GM18517 (cell line): Measurements from ENCODE around the gene NALCN.
"Not testable (repeated sequence)": the region's sequence is repeated elsewhere in the genome, so short reads cannot be mapped to it uniquely, and the experiment has no call there.

Source experiments
- ATAC-seq: cut with Tn5 transposase; IDR thresholded peaks from one replicate; pipeline ENCODE4 v1.9.1; 2021; ENCODE audit warnings: mild to moderate bottlenecking, moderate library complexity; ENCODE audit not compliant: unreplicated experiment

Gene NALCN

GRCh38 chr13:101343128-101343787 lies 73.0 kb downstream of the NALCN start:
- ATAC-seq = no peak

- ATAC-seq = no peak
Observed at GRCh38 chr13:101341464-101341863, 74.8 kb downstream of the NALCN start.

GRCh38 chr13:101339202-101339601 lies 77.1 kb downstream of the NALCN start:
- no peak for ATAC-seq

GRCh38 chr13:101332583-101332982 lies 83.7 kb downstream of the NALCN start:
- ATAC-seq = no peak

GRCh38 chr13:101331731-101332130 lies 84.6 kb downstream of the NALCN start:
- no peak for ATAC-seq

- no peak for ATAC-seq
Observed at GRCh38 chr13:101327871-101328270, 88.4 kb downstream of the NALCN start.

- ATAC-seq = no peak
Observed at GRCh38 chr13:101326710-101327109, 89.6 kb downstream of the NALCN start.

GRCh38 chr13:101325423-101325822 lies 90.9 kb downstream of the NALCN start:
- ATAC-seq = no peak

GRCh38 chr13:101323601-101324000 lies 92.7 kb downstream of the NALCN start:
- ATAC-seq = no peak

- ATAC-seq = no peak
Observed at GRCh38 chr13:101317986-101318523, 98.3 kb downstream of the NALCN start.

GRCh38 chr13:101313479-101313878 lies 102.8 kb downstream of the NALCN start:
- ATAC-seq = not testable (repeated sequence)

- no peak for ATAC-seq
Observed at GRCh38 chr13:101309014-101309619, 107.2 kb downstream of the NALCN start.

GRCh38 chr13:101308247-101309013 lies 107.9 kb downstream of the NALCN start:
- ATAC-seq = no peak

- ATAC-seq = no peak
Observed at GRCh38 chr13:101307181-101307701, 109.1 kb downstream of the NALCN start.

GRCh38 chr13:101306773-101307172 lies 109.5 kb downstream of the NALCN start:
- ATAC-seq = no peak

GRCh38 chr13:101305981-101306411 lies 110.3 kb downstream of the NALCN start:
- ATAC-seq = no peak

- no peak for ATAC-seq
Observed at GRCh38 chr13:101303521-101303920, 112.8 kb downstream of the NALCN start.

GRCh38 chr13:101301053-101301452 lies 115.3 kb downstream of the NALCN start:
- ATAC-seq = no peak

- ATAC-seq = no peak
Observed at GRCh38 chr13:101300531-101300930, 115.8 kb downstream of the NALCN start.

GRCh38 chr13:101298517-101298916 lies 117.8 kb downstream of the NALCN start:
- no peak for ATAC-seq

GRCh38 chr13:101297794-101298193 lies 118.5 kb downstream of the NALCN start:
- no peak for ATAC-seq
